Spleen (tissue), 11 donors: Measurements from ENCODE around the gene GRAMD2A. TPM values are rescaled to one million over a fixed set of nuclear protein-coding genes. Genes with fewer than 3 reads are reported as not detected.

Experiments used
- DNase-seq: peaks from one replicate; pipeline ENCODE4 v3.0.0-alpha.2; 2020
- H3K27ac ChIP-seq, 8 donors: fragments of 200-600 bp; sonication (generic) in 7 of 8; 1 replicate in 4 of 8; 2 replicates in 4 of 8; pipeline versions ENCODE4 v1.5.0 to v1.8.0; 2016 to 2021; ENCODE audit warnings: inconsistent platforms in 4 of 8, mild to moderate bottlenecking in 4 of 8, moderate library complexity in 1 of 8
- H3K27me3 ChIP-seq, 7 donors: fragments of 200-600 bp; sonication (generic) in 6 of 7; replicated peaks in 1 of 7; 1 replicate in 4 of 7; 2 replicates in 3 of 7; pipeline versions ENCODE4 v1.5.0 to v1.8.0; 2016 to 2021; ENCODE audit warnings: inconsistent platforms in 3 of 7, mild to moderate bottlenecking in 1 of 7
- H3K36me3 ChIP-seq, 6 donors: fragments of 200-600 bp; sonication (generic) in 5 of 6; 1 replicate in 4 of 6; 2 replicates in 2 of 6; pipeline versions ENCODE4 v1.5.0 to v1.8.0; 2016 to 2021; ENCODE audit warnings: inconsistent platforms in 2 of 6
- H3K4me1 ChIP-seq, 6 donors: fragments of 200-600 bp; sonication (generic) in 5 of 6; 1 replicate in 3 of 6; 2 replicates in 3 of 6; pipeline versions ENCODE4 v1.5.0 to v1.8.0; 2016 to 2021; ENCODE audit warnings: inconsistent platforms in 3 of 6
- H3K4me3 ChIP-seq, 8 donors: fragments of 200-600 bp; sonication (generic) in 7 of 8; 1 replicate in 4 of 8; 2 replicates in 4 of 8; pipeline versions ENCODE4 v1.5.0 to v1.8.0; 2016 to 2021; ENCODE audit warnings: inconsistent platforms in 4 of 8, mild to moderate bottlenecking in 4 of 8, moderate library complexity in 2 of 8
- H3K9me3 ChIP-seq, 8 donors: fragments of 200-600 bp; sonication (generic) in 7 of 8; 1 replicate in 4 of 8; 2 replicates in 4 of 8; pipeline versions ENCODE4 v1.5.0 to v1.8.0; 2016 to 2021; ENCODE audit warnings: inconsistent platforms in 4 of 8
- CTCF ChIP-seq, 11 experiments: fragments of 200-600 bp in 7 of 11; fragments of 450-650 bp in 4 of 11; sonication (generic) in 4 of 11; IDR thresholded peaks in 8 of 11; conservative IDR thresholded peaks in 3 of 11; 1 replicate in 7 of 11; 2 replicates in 4 of 11; pipeline versions ENCODE4 v1.4.0 to v1.8.0; 2016 to 2021; ENCODE audit warnings: antibody characterized with exemption in 11 of 11, inconsistent platforms in 4 of 11, mild to moderate bottlenecking in 1 of 11
- POLR2A ChIP-seq, 3 donors: fragments of 450-650 bp; IDR thresholded peaks; one replicate each; pipeline ENCODE4 v1.5.1; 2017; ENCODE audit warnings: antibody characterized with exemption in 3 of 3, mild to moderate bottlenecking in 1 of 3
- POLR2AphosphoS5 ChIP-seq, 3 donors: sonication (generic); formaldehyde crosslinking; IDR thresholded peaks; one replicate each; pipeline ENCODE4 v1.5.1; 2017; ENCODE audit warnings: antibody characterized with exemption in 3 of 3
- WGBS, 5 donors: extraction: QIAGEN DNeasy Blood & Tissue Kit in 3 of 5; methylation state at CpG; one replicate each; pipeline versions ENCODE4 v1.1.5 to v1.1.7; 2013 to 2018; 5-methylcytosine and 5-hydroxymethylcytosine counted together
- intact Hi-C: fragments of 100-400 bp; cut with DNase I; formaldehyde crosslinking; loops from one replicate; pipeline ENCODE4 v1.15.0; 2023; ENCODE audit warnings: low total_unique reads
- polyA plus RNA-seq, 3 donors: library from polyadenylated mRNA; stranded (reverse); fragments of 200-250 nt; gene quantifications; one replicate each; pipeline ENCODE4 v1.2.1, GENCODE V29; 2013
- total RNA-seq, 7 donors: library from RNA; depleted of rRNA in 3 of 7; stranded (reverse); fragments of >200 nt in 3 of 7; fragmentation: NEBNext Ultra II Directional in 4 of 7; extraction: Animal tissue kit (Norgen Biotek cat#: 25700) in 4 of 7; gene quantifications; one replicate each; pipeline versions ENCODE4 v1.1.0 to v1.2.1, GENCODE V29; 2016 to 2021
- donor health status: healthy with polysubstance abuse.
- donor health status: DM: no; HTN: no; CAD: no; lungs with moderate emphysema.
- donor health status: DM: no; HTN: no; CAD: no.
- donor health status: Bipolar disorder and iron deficiency.
- donor health status: healthy.
- donor health status: DM: no; HTN: no; CAD: no.
- donor health status: DM: yes; HTN: yes; CAD: no.

Gene GRAMD2A
- total and polyA plus RNA-seq, 10 donors = 0.03 to 0.34 (median 0.09) TPM; not detected in 6

GRCh38 chr15:72195101-72195511 lies 2.5 kb downstream of the GRAMD2A start:
- Histone ChIP-seq H3K27me3 (peaks cover 0 to 59% (median 16%) of the 10 kb centered on the region in 7 donors), H3K4me3 (no peak overlapping the region), H3K27ac (peak overlapping the region in 1 of 8 donors; percentile 42), H3K4me1 (peaks cover 0 to 45% (median 20%) of the 10 kb centered on the region in 6 donors), H3K9me3 (no peaks in the 10 kb centered on the region), H3K36me3 (peaks cover 8 to 23% (median 18%) of the 10 kb centered on the region in 6 donors)
- intact Hi-C loops = no loop called here
- DNase-seq = no peak
- WGBS, 5 donors = 37 to 62% (median 43%) methylated on average over 5 to 6 of the region's 6 CpGs
- TF ChIP-seq POLR2A (IDR thresholded peaks at IDR 0.05) = no peak
- TF ChIP-seq CTCF (IDR thresholded peaks at IDR 0.05 in 8 of 11, conservative IDR thresholded peaks at IDR 0.05 in 3 of 11) = no peak
- peak in 1 of 3 donors; percentile 20 for TF ChIP-seq POLR2AphosphoS5 (IDR thresholded peaks at IDR 0.05)

GRCh38 chr15:72193836-72194396 lies 3.7 kb downstream of the GRAMD2A start:
- DNase-seq = peak; percentile 9
- no peak overlapping the region for H3K27ac ChIP-seq
- WGBS, 5 donors = 76 to 90% (median 89%) methylated on average over 8 of the region's 8 CpGs

GRCh38 chr15:72192416-72192815 lies 5.2 kb downstream of the GRAMD2A start:
- intact Hi-C loops = no loop called here

More at GRCh38 chr15:72193836-72194396, 3.7 kb downstream of the GRAMD2A start:
- Histone ChIP-seq H3K27me3 (peaks cover 0 to 67% (median 16%) of the 10 kb centered on the region in 7 donors), H3K4me3 (no peak overlapping the region), H3K9me3 (no peaks in the 10 kb centered on the region), H3K4me1 (peaks cover 0 to 36% (median 19%) of the 10 kb centered on the region in 6 donors), H3K36me3 (peaks cover 4 to 11% (median 6%) of the 10 kb centered on the region in 6 donors)
- intact Hi-C loops = no loop called here
- TF ChIP-seq POLR2A (IDR thresholded peaks at IDR 0.05) (no peak), CTCF (IDR thresholded peaks at IDR 0.05 in 8 of 11, conservative IDR thresholded peaks at IDR 0.05 in 3 of 11) (no peak), POLR2AphosphoS5 (IDR thresholded peaks at IDR 0.05) (no peak)

More at GRCh38 chr15:72192416-72192815, 5.2 kb downstream of the GRAMD2A start:
- H3K4me3 ChIP-seq = no peak overlapping the region
- H3K4me1 ChIP-seq = peaks cover 0 to 23% (median 15%) of the 10 kb centered on the region in 6 donors
- 87 to 95% (median 90%) methylated on average over 3 of the region's 3 CpGs for WGBS, 5 donors
- H3K36me3 ChIP-seq = no peaks in the 10 kb centered on the region
- peak; percentile 14 for DNase-seq
- H3K27me3 ChIP-seq = peaks cover 0 to 73% (median 12%) of the 10 kb centered on the region in 7 donors
- H3K27ac ChIP-seq = no peak overlapping the region
- no peak for TF ChIP-seq POLR2AphosphoS5 (IDR thresholded peaks at IDR 0.05)
- no peak for TF ChIP-seq POLR2A (IDR thresholded peaks at IDR 0.05)
- TF ChIP-seq CTCF (IDR thresholded peaks at IDR 0.05 in 8 of 11, conservative IDR thresholded peaks at IDR 0.05 in 3 of 11) = no peak
- H3K9me3 ChIP-seq = no peaks in the 10 kb centered on the region
